GM12878 (cell line): Measurements from ENCODE around the gene SPAG17. TPM values are rescaled to one million over a fixed set of nuclear protein-coding genes. Genes with fewer than 3 reads are reported as not detected.

Experiments used
- ATAC-seq: fragments of 200-7000 bp; cut with Tn5 transposase; 3 replicates; pipeline ENCODE4 v1.9.1; 2020; ENCODE audit warnings: mild to moderate bottlenecking, moderate library complexity
- BruUV-seq: library from RNA; stranded (reverse); fragments of 400-500 nt; replicated peaks from 2 replicates; lab custom pipeline; 2021; lab: Mats Ljungman, UMichigan
- CTCF ChIA-PET: fragments of 300-600 bp; sonication (Branson Sonifier 250); formaldehyde crosslinking; extraction: SDS; loops from one replicate; lab custom pipeline; 2021; ENCODE audit warnings: inconsistent platforms; lab: Yijun Ruan, JAX
- POLR2A ChIA-PET: fragments of 350-600 bp; formaldehyde crosslinking; extraction: SDS; loops from one replicate; lab custom pipeline; 2021; ENCODE audit warnings: inconsistent platforms; lab: Charles Lee
- RAD21 ChIA-PET: fragments of 300-600 bp; sonication (Branson Sonifier 250); formaldehyde crosslinking; loops from one replicate; lab custom pipeline; 2023; ENCODE audit warnings: antibody characterized with exemption; ENCODE audit not compliant: unreplicated experiment; lab: Charles Lee
- SMC1A ChIA-PET: fragments of 300-600 bp; sonication (Branson Sonifier 250); formaldehyde crosslinking; loops from one replicate; lab custom pipeline; 2023; ENCODE audit not compliant: unreplicated experiment, uncharacterized antibody; lab: Charles Lee
- DNase-seq: peaks from one replicate; pipeline ENCODE4 v3.0.0-alpha.2; 2011; ENCODE audit warnings: low read depth, low spot score
- FAIRE-seq: peaks from 3 replicates; lab custom pipeline; 2011; peaks lifted over from hg19 to GRCh38; lab: Jason Lieb, UNC
- H2AFZ ChIP-seq: 2 replicates; pipeline ENCODE4 v1.6.0; 2011; ENCODE audit warnings: low read depth, low read length, control low read depth; ENCODE audit not compliant: control insufficient read depth
- H3K27ac ChIP-seq: 2 replicates; pipeline ENCODE4 v1.5.1; 2011; ENCODE audit warnings: control low read depth; ENCODE audit not compliant: control insufficient read depth, insufficient read depth
- H3K27me3 ChIP-seq, 2 experiments: replicated peaks in 1 of 2; 2 replicates each; pipeline versions ENCODE4 v1.6.0 to v1.6.1; 2011; ENCODE audit warnings: low read length in 1 of 2; ENCODE audit not compliant: control insufficient read depth in 2 of 2, insufficient read depth in 2 of 2
- H3K36me3 ChIP-seq, 2 experiments: 2 replicates each; pipeline ENCODE4 v1.5.1; 2011; ENCODE audit warnings: low read length in 1 of 2; ENCODE audit not compliant: control insufficient read depth in 2 of 2, insufficient read depth in 2 of 2
- H3K4me1 ChIP-seq: 2 replicates; pipeline ENCODE4 v1.6.1; 2011; ENCODE audit warnings: mild to moderate bottlenecking, low read length, moderate library complexity, mixed read lengths; ENCODE audit not compliant: control insufficient read depth, insufficient read depth
- H3K4me2 ChIP-seq: 2 replicates; pipeline ENCODE4 v1.6.0; 2011; ENCODE audit warnings: control low read depth; ENCODE audit not compliant: control insufficient read depth, insufficient read depth
- H3K4me3 ChIP-seq: fragments of 200-600 bp; sonication (generic); 2 replicates; pipeline ENCODE4 v1.5.1; 2016
- H3K79me2 ChIP-seq: 2 replicates; pipeline ENCODE4 v1.6.0; 2011; ENCODE audit warnings: low read length; ENCODE audit not compliant: control insufficient read depth, insufficient read depth
- H3K9ac ChIP-seq: 2 replicates; pipeline ENCODE4 v1.8.0; 2011; ENCODE audit warnings: low read length, control low read depth, mixed read lengths; ENCODE audit not compliant: control insufficient read depth, insufficient read depth
- H3K9me3 ChIP-seq: replicated peaks from 3 replicates; pipeline ENCODE4 v1.5.1; 2011; ENCODE audit warnings: mild to moderate bottlenecking, low read length; ENCODE audit not compliant: control insufficient read depth, insufficient read depth
- H4K20me1 ChIP-seq: 2 replicates; pipeline ENCODE4 v1.6.0; 2011; ENCODE audit not compliant: control insufficient read depth, insufficient read depth
- BRCA1 ChIP-seq: IDR thresholded peaks from 2 replicates; pipeline ENCODE4 v1.6.1; 2011; ENCODE audit warnings: low read depth, low read length, improper control_type of control experiment
- CBX3 ChIP-seq: fragments of 200-600 bp; sonication (generic); IDR thresholded peaks from 2 replicates; pipeline ENCODE4 v1.6.1; 2016; ENCODE audit warnings: low read depth, borderline replicate concordance
- CEBPZ ChIP-seq: fragments of 150-350 bp; IDR thresholded peaks from 2 replicates; pipeline ENCODE4 v1.6.1; 2016; ENCODE audit warnings: low read depth, low read length
- CHD2 ChIP-seq: IDR thresholded peaks from 2 replicates; pipeline ENCODE4 v1.6.1; 2011; ENCODE audit warnings: low read depth, low read length, improper control_type of control experiment, borderline replicate concordance
- EGR1 ChIP-seq, 2 experiments: IDR thresholded peaks; 1 replicate in 1 of 2; 2 replicates in 1 of 2; pipeline ENCODE4 v1.6.1; 2011 to 2012; ENCODE audit warnings: low read depth in 2 of 2, low read length in 2 of 2, borderline replicate concordance in 1 of 2, mild to moderate bottlenecking in 1 of 2, moderate library complexity in 1 of 2
- GATAD2B ChIP-seq: fragments of 450-650 bp; conservative IDR thresholded peaks from 2 replicates; pipeline ENCODE4 v1.6.1; 2017; ENCODE audit warnings: low read depth, mild to moderate bottlenecking, moderate library complexity
- HCFC1 ChIP-seq: fragments of 150-350 bp; IDR thresholded peaks from 2 replicates; pipeline ENCODE4 v1.6.1; 2014; ENCODE audit warnings: low read length
- KAT2A ChIP-seq: conservative IDR thresholded peaks from 2 replicates; pipeline ENCODE4 v1.6.1; 2011; ENCODE audit warnings: low read depth, low read length; ENCODE audit not compliant: control insufficient read depth
- KLF5 ChIP-seq: fragments of 450-650 bp; IDR thresholded peaks from 2 replicates; pipeline ENCODE4 v1.6.1; 2014; ENCODE audit warnings: mild to moderate bottlenecking; ENCODE audit not compliant: partially characterized antibody
- NFYA ChIP-seq: IDR thresholded peaks from 2 replicates; pipeline ENCODE4 v1.6.1; 2011; ENCODE audit warnings: low read depth, mild to moderate bottlenecking, low read length, improper control_type of control experiment, borderline replicate concordance
- PRDM15 ChIP-seq: fragments of 450-650 bp; formaldehyde crosslinking; IDR thresholded peaks from 2 replicates; pipeline ENCODE4 v1.4.0; 2020; ENCODE audit warnings: mild to moderate bottlenecking, moderate library complexity
- RB1 ChIP-seq: fragments of 450-650 bp; formaldehyde crosslinking; IDR thresholded peaks from 2 replicates; pipeline ENCODE4 v1.6.1; 2017; ENCODE audit warnings: mild to moderate bottlenecking, borderline replicate concordance
- SP1 ChIP-seq: IDR thresholded peaks from one replicate; pipeline ENCODE4 v1.6.1; 2011; ENCODE audit warnings: low read depth, low read length
- SUPT20H ChIP-seq: IDR thresholded peaks from 2 replicates; pipeline ENCODE4 v1.6.1; 2011; ENCODE audit warnings: low read depth, mild to moderate bottlenecking, low read length, moderate library complexity, borderline replicate concordance; ENCODE audit not compliant: control insufficient read depth
- TCF3 ChIP-seq: IDR thresholded peaks from 2 replicates; pipeline ENCODE4 v1.6.1; 2012; ENCODE audit warnings: low read depth, mild to moderate bottlenecking, low read length, borderline replicate concordance; ENCODE audit not compliant: insufficient read depth
- ZNF207 ChIP-seq: fragments of 450-650 bp; IDR thresholded peaks from 2 replicates; pipeline ENCODE4 v1.6.1; 2014; ENCODE audit warnings: antibody characterized with exemption, mild to moderate bottlenecking, borderline replicate concordance
- ZZZ3 ChIP-seq: IDR thresholded peaks from 2 replicates; pipeline ENCODE4 v1.6.1; 2011; ENCODE audit warnings: low read depth; ENCODE audit not compliant: control insufficient read depth, insufficient read length
- whole genome bisulfite sequencing: methylation state at CpG from one replicate; pipeline ENCODE4 v1.1.6; 2016; ENCODE audit warnings: low lambda C conversion rate; ENCODE audit not compliant: insufficient replicate concordance, insufficient coverage; ENCODE audit errors: missing lambda C conversion rate; 5-methylcytosine and 5-hydroxymethylcytosine counted together
- in situ Hi-C: fragments of 300-500 bp; cut with MboI; formaldehyde crosslinking; loops from 9 replicates; pipeline ENCODE4 v1.14.3; 2018; ENCODE audit warnings: mixed read lengths
- intact Hi-C: fragments of 100-400 bp; cut with micrococcal nuclease; formaldehyde crosslinking; loops from one replicate; pipeline ENCODE4 v1.14.2; 2022; ENCODE audit not compliant: unreplicated experiment
- polyA plus RNA-seq, 11 experiments: library from polyadenylated mRNA; depleted of rRNA in 4 of 11; unstranded in 6 of 11; stranded (reverse) in 5 of 11; fragments of >200 nt; fragmentation: Nextera tagmentation in 4 of 11; fragmentation: Illumina TruSeq in 1 of 11; extraction: Ambion mirVana in 4 of 11; extraction: Trizol in 1 of 11; gene quantifications; 1 replicate in 1 of 11; 2 replicates in 10 of 11; pipeline versions ENCODE4 v1.2.1 to v1.2.3, GENCODE V29; 2011 to 2016; ENCODE audit warnings: inconsistent platforms in 2 of 11, missing spikeins in 2 of 11, low read depth in 1 of 11
- total RNA-seq, 4 experiments: library from RNA; depleted of rRNA in 3 of 4; stranded (reverse); fragments of >200 nt in 3 of 4; fragmentation: Illumina TruSeq in 1 of 4; extraction: Trizol in 1 of 4; gene quantifications; 2 replicates each; pipeline versions ENCODE4 v1.2.1 to v1.2.3, GENCODE V29; 2013 to 2021

Gene SPAG17
- total and polyA plus RNA-seq, 10 of the 15 experiments (the other 5 are each of a cell fraction or from before 2014, with no cell fraction given): 0.02 to 0.16 (median 0.03) TPM; not detected in 7

GRCh38 chr1:118081387-118081786 lies 103.6 kb downstream of the SPAG17 start:
- H3K4me2 ChIP-seq: 0 out of 2 replicates have a peak overlapping the region, but pooled peaks have one; percentile 55
- FAIRE-seq: no peak
- H3K9ac ChIP-seq: no peak overlapping the region
- H3K79me2 ChIP-seq: no peaks in the 10 kb centered on the region
- no peaks in the 10 kb centered on the region for H3K4me1 ChIP-seq
- no peak overlapping the region for H3K27ac ChIP-seq
- H2AFZ ChIP-seq: no peak overlapping the region
- no peak overlapping the region for H3K4me3 ChIP-seq
- RAD21 ChIA-PET: no interaction called here
- H3K36me3 ChIP-seq: no peaks in the 10 kb centered on the region
- H3K9me3 ChIP-seq: no peaks in the 10 kb centered on the region
- WGBS: 12% methylated on average over 3 of the region's 3 CpGs
- SMC1A ChIA-PET: no interaction called here
- POLR2A ChIA-PET: no interaction called here
- in situ Hi-C loops (no loop called here), intact Hi-C loops (no loop called here)
- no peaks in the 10 kb centered on the region for H4K20me1 ChIP-seq
- no TSS peak for BruUV-seq
- TF ChIP-seq HCFC1 (no peak), CBX3 (no peak), TCF3 (no peak), NFYA (no peak), CHD2 (no peak), CEBPZ (no peak), ZZZ3 (no peak), GATAD2B (no peak), EGR1 (IDR thresholded peaks at IDR 0.05; ENCODE audit: borderline replicate concordance in 1 of 2, low read depth in 2 of 2, low read length in 2 of 2) (no peak), PRDM15 (CRISPR knock-in tag) (no peak), KLF5 (no peak), SUPT20H (no peak), BRCA1 (no peak), SP1 (no peak), ZNF207 (no peak), KAT2A (no peak), RB1 (no peak)
- peak; percentile 2 for DNase-seq
- peak; percentile 52 for ATAC-seq
- H3K27me3 ChIP-seq: no peaks in the 10 kb centered on the region
- CTCF ChIA-PET: no interaction called here
